Measurements from ENCODE around the gene PSMG1. TPM values are rescaled to one million over a fixed set of nuclear protein-coding genes. Genes with fewer than 3 reads are reported as not detected.

Gene PSMG1
- total RNA-seq, 2 experiments from 2014 or later: 7.8 to 7.9 TPM

GRCh38 chr21:39182484-39183271 lies 573 bp downstream of the PSMG1 start:
- POLR2A ChIA-PET: interaction anchor here (0.6 to 2.5 kb wide), 18 partner anchors 11 to 1915 kb away, joined by 3 to 35 read pairs (median 4); partner anchors contain the start of genes BRWD1, HMGN1 and VPS26C
- peaks cover 69% of the 10 kb centered on the region for H3K4me1 Mint-ChIP-seq (ENCODE audit: low read depth)
- no peaks in the 10 kb centered on the region for H3K27me3 ChIP-seq (ENCODE audit: control insufficient read depth in 1 of 2, insufficient read depth in 2 of 2, low read length in 2 of 2)
- DNase-seq (peak in 2 of 14 experiments; percentile 24 to 35), ATAC-seq (ENCODE audit: poor library complexity) (peak; percentile 67)
- TF ChIP-seq, protein P1, sequence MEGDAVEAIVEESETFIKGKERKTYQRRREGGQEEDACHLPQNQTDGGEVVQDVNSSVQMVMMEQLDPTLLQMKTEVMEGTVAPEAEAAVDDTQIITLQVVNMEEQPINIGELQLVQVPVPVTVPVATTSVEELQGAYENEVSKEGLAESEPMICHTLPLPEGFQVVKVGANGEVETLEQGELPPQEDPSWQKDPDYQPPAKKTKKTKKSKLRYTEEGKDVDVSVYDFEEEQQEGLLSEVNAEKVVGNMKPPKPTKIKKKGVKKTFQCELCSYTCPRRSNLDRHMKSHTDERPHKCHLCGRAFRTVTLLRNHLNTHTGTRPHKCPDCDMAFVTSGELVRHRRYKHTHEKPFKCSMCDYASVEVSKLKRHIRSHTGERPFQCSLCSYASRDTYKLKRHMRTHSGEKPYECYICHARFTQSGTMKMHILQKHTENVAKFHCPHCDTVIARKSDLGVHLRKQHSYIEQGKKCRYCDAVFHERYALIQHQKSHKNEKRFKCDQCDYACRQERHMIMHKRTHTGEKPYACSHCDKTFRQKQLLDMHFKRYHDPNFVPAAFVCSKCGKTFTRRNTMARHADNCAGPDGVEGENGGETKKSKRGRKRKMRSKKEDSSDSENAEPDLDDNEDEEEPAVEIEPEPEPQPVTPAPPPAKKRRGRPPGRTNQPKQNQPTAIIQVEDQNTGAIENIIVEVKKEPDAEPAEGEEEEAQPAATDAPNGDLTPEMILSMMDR (IDR thresholded peaks at IDR 0.05): no peak
- H3K27ac Mint-ChIP-seq: peak overlapping the region; percentile 91
- no peaks in the 10 kb centered on the region for H3K9me3 Mint-ChIP-seq
- peaks cover 18% of the 10 kb centered on the region for H3K4me1 ChIP-seq (ENCODE audit: insufficient read depth, low read length)
- H3K36me3 ChIP-seq (ENCODE audit: insufficient read depth, low read length): peaks cover 25% of the 10 kb centered on the region
- H3K9me3 ChIP-seq (ENCODE audit: control insufficient read depth in 1 of 2, insufficient read depth in 1 of 2, low read length in 2 of 2): no peaks in the 10 kb centered on the region
- peak overlapping the region in 1 of 2 donors; percentile 81 for H3K27ac ChIP-seq (ENCODE audit: low read depth in 1 of 2, low read length in 2 of 2)
- H3K27me3 Mint-ChIP-seq: no peaks in the 10 kb centered on the region
- H3K4me3 ChIP-seq (ENCODE audit: low read length): peak overlapping the region; percentile 87
- intact Hi-C loops (cut with DNase I, micrococcal nuclease): loop anchor here (2.0 to 5.0 kb wide), 6 partner anchors 130 to 375 kb away; partner anchors contain the start of genes BRWD1 (in 2 of the 2), ETS2 (in 1 of the 2), HMGN1 (in 1 of the 2) and LCA5L (in 1 of the 2)
- CTCF ChIA-PET: interaction anchor here (0.8 to 1.3 kb wide), 2 partner anchors 11 to 17 kb away, joined by 3 read pairs; no protein-coding TSS in a partner anchor
- H3K4me3 Mint-ChIP-seq: peak overlapping the region; percentile 91
- peaks cover 40% of the 10 kb centered on the region for H3K36me3 Mint-ChIP-seq (ENCODE audit: low read depth)

DNA sequence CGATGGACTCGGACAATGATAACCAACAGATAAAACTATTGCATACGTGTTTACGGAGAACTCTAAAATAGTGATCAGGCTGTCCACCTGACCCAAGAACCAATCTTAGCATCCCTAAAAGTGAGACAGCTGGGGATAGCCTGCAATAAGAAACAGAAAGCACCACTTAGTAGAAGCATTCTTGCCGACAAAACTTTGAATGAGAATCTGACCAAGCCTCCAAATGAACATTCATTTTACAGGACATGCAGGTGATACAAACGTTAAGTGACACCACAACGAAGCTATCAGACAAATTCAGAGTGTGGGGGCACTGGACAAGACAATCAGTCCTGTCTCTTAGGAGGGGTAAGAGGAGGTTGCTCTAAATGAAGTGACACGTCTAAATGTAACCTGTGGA lies 1.2 kb downstream of the PSMG1 start:
- Histone ChIP-seq H3K27me3 (ENCODE audit: control insufficient read depth in 1 of 2, insufficient read depth in 2 of 2, low read length in 2 of 2) (no peaks in the 10 kb centered on the region), H3K27ac (ENCODE audit: low read depth in 1 of 2, low read length in 2 of 2) (no peak overlapping the region), H3K4me1 (ENCODE audit: insufficient read depth, low read length) (peaks cover 18% of the 10 kb centered on the region), H3K4me3 (ENCODE audit: low read length) (peak overlapping the region; percentile 87), H3K9me3 (ENCODE audit: control insufficient read depth in 1 of 2, insufficient read depth in 1 of 2, low read length in 2 of 2) (no peaks in the 10 kb centered on the region), H3K36me3 (ENCODE audit: insufficient read depth, low read length) (peaks cover 30% of the 10 kb centered on the region)
- peaks cover 40% of the 10 kb centered on the region for H3K36me3 Mint-ChIP-seq (ENCODE audit: low read depth)
- intact Hi-C loops (cut with DNase I, micrococcal nuclease): loop anchor here (2.0 to 5.0 kb wide), 6 partner anchors 130 to 375 kb away; partner anchors contain the start of genes BRWD1 (in 2 of the 2), ETS2 (in 1 of the 2), HMGN1 (in 1 of the 2) and LCA5L (in 1 of the 2)
- H3K27me3 Mint-ChIP-seq: no peaks in the 10 kb centered on the region
- ChIA-PET CTCF (no interaction called here), POLR2A (interaction anchor here (1.5 to 2.5 kb wide), 3 partner anchors 131 to 415 kb away, joined by 4 to 35 read pairs (median 24); partner anchors contain the start of genes BRWD1 and HMGN1)
- H3K4me3 Mint-ChIP-seq: peak overlapping the region; percentile 91
- TF ChIP-seq, protein P1 (IDR thresholded peaks at IDR 0.05): no peak
- H3K9me3 Mint-ChIP-seq: no peaks in the 10 kb centered on the region
- ATAC-seq (ENCODE audit: poor library complexity) (no peak), DNase-seq (no peak)
- peaks cover 62% of the 10 kb centered on the region for H3K4me1 Mint-ChIP-seq (ENCODE audit: low read depth)
- H3K27ac Mint-ChIP-seq: peak overlapping the region; percentile 91

- intact Hi-C loops (cut with DNase I, micrococcal nuclease): loop anchor here (5.0 kb wide), 4 partner anchors 131 to 374 kb away; partner anchors contain the start of genes BRWD1 (in 1 of the 2), ETS2 (in 1 of the 2) and LCA5L (in 1 of the 2)
- Mint-ChIP-seq H3K4me1 (ENCODE audit: low read depth) (peaks cover 55% of the 10 kb centered on the region), H3K4me3 (peak overlapping the region; percentile 91), H3K27ac (peak overlapping the region; percentile 91), H3K9me3 (no peaks in the 10 kb centered on the region), H3K36me3 (ENCODE audit: low read depth) (peaks cover 44% of the 10 kb centered on the region), H3K27me3 (no peaks in the 10 kb centered on the region)
- Histone ChIP-seq H3K27ac (ENCODE audit: low read depth in 1 of 2, low read length in 2 of 2) (no peak overlapping the region), H3K4me1 (ENCODE audit: insufficient read depth, low read length) (peaks cover 18% of the 10 kb centered on the region), H3K27me3 (ENCODE audit: control insufficient read depth in 1 of 2, insufficient read depth in 2 of 2, low read length in 2 of 2) (no peaks in the 10 kb centered on the region), H3K4me3 (ENCODE audit: low read length) (no peak overlapping the region), H3K36me3 (ENCODE audit: insufficient read depth, low read length) (peaks cover 36% of the 10 kb centered on the region), H3K9me3 (ENCODE audit: control insufficient read depth in 1 of 2, insufficient read depth in 1 of 2, low read length in 2 of 2) (no peaks in the 10 kb centered on the region)
- ChIA-PET POLR2A (interaction anchor here (1.5 kb wide), 1 partner anchor 415 kb away, joined by 4 read pairs; no protein-coding TSS in a partner anchor), CTCF (interaction anchor here (1.3 kb wide), 1 partner anchor 260 kb away, joined by 3 read pairs; no protein-coding TSS in a partner anchor)
- ATAC-seq (ENCODE audit: poor library complexity) (no peak), DNase-seq (no peak)
- TF ChIP-seq, protein P1 (IDR thresholded peaks at IDR 0.05): no peak
Observed at GRCh38 chr21:39181205-39181818, 1.9 kb downstream of the PSMG1 start.

Data from CD4-positive, alpha-beta T cell (primary cell).